PFSK-1 (cell line): ENCODE data around the gene KLHL42.

Experiments
- FOXP2 ChIP-seq: optimal IDR thresholded peaks from 2 replicates; pipeline ENCODE3; 2011; ENCODE audit warnings: borderline replicate concordance, control low read depth, inconsistent platforms; ENCODE audit not compliant: insufficient read depth; ENCODE audit errors: extremely low read length, extremely low read depth
- POLR2AphosphoS5 ChIP-seq: IDR thresholded peaks from 2 replicates; pipeline ENCODE4 v1.6.1; 2012; ENCODE audit warnings: low read depth, mild to moderate bottlenecking, control low read depth, low read length, moderate library complexity
- SIN3A ChIP-seq: IDR thresholded peaks from 2 replicates; pipeline ENCODE4 v1.6.1; 2012; ENCODE audit warnings: mild to moderate bottlenecking, low read length, moderate library complexity, borderline replicate concordance; ENCODE audit not compliant: insufficient read depth
- TAF1 ChIP-seq: IDR thresholded peaks from 2 replicates; pipeline ENCODE4 v1.6.1; 2012; ENCODE audit warnings: low read length, control low read depth, borderline replicate concordance; ENCODE audit not compliant: insufficient read depth
- TF ChIP-seq, protein P1 (sequence below), 2 experiments: IDR thresholded peaks; 2 replicates each; pipeline versions ENCODE4 v1.6.1 to v1.8.0; 2011 to 2012; ENCODE audit warnings: low read depth in 2 of 2, low read length in 2 of 2, control low read depth in 1 of 2, inconsistent platforms in 1 of 2, mild to moderate bottlenecking in 1 of 2, moderate library complexity in 1 of 2; ENCODE audit not compliant: insufficient read depth in 1 of 2

Gene KLHL42

DNA sequence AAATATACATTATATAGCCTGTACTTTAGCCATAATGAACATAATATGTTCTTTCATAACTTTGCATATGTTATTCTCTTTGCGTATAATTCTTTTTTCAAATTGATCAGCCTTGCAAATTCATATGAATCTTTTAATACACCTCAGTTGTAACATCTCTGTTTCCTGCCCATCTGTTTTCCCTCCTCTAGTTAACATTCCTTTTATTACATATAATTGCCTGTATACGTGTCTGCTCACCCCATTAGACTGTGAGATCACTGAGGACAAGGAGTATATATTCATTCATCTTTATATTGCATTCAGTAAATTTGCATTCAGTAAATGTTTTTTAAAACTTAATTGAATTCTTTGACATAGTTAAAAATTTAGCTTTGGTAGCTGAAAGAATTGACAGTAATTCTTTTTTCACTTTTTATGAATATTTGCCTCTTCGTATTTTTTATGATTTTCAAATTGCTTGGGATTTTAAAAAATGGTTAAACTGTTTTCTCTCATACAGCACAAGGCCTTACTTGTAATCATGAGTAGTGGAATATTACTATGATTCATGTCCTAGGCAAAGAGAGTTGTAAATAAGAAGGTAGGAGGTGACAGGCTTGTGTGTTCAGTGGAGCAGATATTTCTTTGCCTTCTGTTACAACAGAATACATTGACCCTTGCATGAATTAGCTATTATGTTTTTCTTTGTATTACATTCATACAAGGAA lies 32.8 kb upstream of the KLHL42 start:
- no peak for TF ChIP-seq TAF1
- TF ChIP-seq, protein P1, sequence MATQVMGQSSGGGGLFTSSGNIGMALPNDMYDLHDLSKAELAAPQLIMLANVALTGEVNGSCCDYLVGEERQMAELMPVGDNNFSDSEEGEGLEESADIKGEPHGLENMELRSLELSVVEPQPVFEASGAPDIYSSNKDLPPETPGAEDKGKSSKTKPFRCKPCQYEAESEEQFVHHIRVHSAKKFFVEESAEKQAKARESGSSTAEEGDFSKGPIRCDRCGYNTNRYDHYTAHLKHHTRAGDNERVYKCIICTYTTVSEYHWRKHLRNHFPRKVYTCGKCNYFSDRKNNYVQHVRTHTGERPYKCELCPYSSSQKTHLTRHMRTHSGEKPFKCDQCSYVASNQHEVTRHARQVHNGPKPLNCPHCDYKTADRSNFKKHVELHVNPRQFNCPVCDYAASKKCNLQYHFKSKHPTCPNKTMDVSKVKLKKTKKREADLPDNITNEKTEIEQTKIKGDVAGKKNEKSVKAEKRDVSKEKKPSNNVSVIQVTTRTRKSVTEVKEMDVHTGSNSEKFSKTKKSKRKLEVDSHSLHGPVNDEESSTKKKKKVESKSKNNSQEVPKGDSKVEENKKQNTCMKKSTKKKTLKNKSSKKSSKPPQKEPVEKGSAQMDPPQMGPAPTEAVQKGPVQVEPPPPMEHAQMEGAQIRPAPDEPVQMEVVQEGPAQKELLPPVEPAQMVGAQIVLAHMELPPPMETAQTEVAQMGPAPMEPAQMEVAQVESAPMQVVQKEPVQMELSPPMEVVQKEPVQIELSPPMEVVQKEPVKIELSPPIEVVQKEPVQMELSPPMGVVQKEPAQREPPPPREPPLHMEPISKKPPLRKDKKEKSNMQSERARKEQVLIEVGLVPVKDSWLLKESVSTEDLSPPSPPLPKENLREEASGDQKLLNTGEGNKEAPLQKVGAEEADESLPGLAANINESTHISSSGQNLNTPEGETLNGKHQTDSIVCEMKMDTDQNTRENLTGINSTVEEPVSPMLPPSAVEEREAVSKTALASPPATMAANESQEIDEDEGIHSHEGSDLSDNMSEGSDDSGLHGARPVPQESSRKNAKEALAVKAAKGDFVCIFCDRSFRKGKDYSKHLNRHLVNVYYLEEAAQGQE (IDR thresholded peaks at IDR 0.05; ENCODE audit: insufficient read depth in 1 of 2, low read depth in 2 of 2, low read length in 2 of 2): no peak
- TF ChIP-seq SIN3A: no peak
- TF ChIP-seq FOXP2: no peak
- TF ChIP-seq POLR2AphosphoS5: no peak

DNA sequence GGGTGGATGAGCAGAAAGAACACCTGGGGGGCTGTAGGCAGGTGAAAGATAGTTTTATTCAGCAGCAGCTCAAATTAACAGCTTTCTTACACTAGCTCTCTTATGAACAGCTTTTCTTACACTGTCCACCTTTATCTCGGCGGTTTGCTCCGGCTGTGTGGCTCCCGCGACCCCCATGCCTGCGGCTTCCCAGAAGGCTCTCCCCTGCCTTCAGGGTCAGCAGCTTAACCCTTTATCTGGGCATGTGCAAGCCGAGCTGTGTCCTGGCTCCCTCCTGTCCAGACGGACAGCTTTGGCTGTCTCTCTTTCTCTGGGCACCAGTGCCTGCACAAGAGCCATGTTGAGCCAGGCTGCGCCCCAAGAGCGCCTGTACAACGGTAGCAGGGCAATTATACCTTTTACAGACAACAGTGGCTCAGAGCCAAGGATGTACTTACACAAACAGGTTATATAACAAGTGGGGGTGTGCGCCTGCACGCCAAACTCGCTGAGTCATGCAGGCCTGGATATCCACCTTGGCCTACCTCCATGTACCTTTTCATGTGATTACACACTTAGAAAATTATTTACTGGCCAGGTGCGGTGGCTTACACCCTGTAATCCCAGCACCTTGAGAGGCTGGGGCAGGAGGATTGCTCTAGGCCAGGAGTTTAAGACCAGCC lies 28.5 kb upstream of the KLHL42 start:
- TF ChIP-seq, protein P1 (IDR thresholded peaks at IDR 0.05; ENCODE audit: insufficient read depth in 1 of 2, low read depth in 2 of 2, low read length in 2 of 2): no peak
- TF ChIP-seq POLR2AphosphoS5: no peak
- TF ChIP-seq TAF1: no peak
- no peak for TF ChIP-seq FOXP2
- no peak for TF ChIP-seq SIN3A

DNA sequence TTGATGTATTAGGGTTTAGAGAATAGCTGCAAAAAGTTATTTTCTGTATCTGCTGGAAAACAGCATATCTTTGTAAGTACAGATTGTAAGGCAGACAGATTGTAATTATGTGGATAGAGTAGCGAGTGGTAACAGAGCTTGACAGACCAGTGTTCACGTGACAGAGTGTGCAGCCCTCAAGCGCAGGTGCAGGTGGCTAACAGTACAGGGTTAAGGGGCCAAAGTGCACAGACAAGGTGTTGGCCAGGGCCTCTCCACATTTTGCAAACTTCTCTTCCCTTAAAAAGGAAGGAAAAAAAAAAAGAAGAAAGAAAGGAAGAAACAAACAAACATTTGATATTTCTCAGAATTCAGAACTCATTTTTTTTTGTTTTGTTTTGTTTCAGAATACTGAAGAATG lies 25.2 kb upstream of the KLHL42 start:
- no peak for TF ChIP-seq POLR2AphosphoS5

DNA sequence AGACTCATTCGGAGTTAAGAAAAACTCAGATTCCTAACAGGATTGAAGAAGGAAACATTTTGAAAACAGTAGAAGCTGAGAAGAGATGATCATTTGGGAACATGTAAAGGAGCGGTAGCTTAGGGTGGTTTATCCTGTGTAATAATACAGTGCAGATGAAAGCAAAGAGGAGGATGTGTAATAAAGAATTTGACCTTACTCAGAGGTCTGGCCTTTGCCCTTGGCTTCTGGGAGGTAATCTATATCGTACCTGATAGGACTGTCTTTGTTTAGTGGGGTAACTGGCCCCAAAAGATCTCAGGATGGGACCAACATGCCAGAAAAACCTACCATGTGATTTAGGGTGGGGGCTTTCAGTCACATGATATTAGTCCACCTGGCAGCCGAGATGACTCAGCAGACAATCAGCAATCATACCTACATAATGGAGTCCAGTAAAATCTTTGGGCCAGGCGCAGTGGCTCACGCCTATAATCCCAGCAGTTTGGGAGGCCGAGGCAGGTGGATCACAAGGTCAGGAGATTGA lies 23.3 kb upstream of the KLHL42 start:
- TF ChIP-seq POLR2AphosphoS5 (no peak), TAF1 (no peak), FOXP2 (no peak), SIN3A (no peak)
- TF ChIP-seq, protein P1 (IDR thresholded peaks at IDR 0.05; ENCODE audit: insufficient read depth in 1 of 2, low read depth in 2 of 2, low read length in 2 of 2): no peak

DNA sequence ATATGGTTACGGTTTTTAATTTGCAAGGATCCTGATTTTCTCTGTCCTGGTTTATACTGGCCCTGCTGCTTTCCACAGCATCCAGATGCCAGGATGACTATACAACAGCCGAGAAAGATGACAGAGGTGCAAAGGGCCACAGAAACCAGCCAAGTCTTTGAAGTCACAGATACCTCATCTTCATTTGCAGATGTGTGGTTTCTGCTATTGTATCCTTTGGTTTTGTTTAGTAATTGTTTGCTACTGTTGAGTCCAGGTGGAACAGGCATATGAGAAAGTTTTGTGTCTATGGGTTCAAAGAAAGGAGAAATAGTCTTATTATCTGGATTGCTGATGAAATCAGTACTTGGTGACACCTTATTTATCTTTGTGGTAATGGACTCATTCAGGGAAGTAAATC lies 17.3 kb upstream of the KLHL42 start:
- TF ChIP-seq TAF1 (no peak), POLR2AphosphoS5 (no peak), SIN3A (no peak), FOXP2 (no peak)
- TF ChIP-seq, protein P1 (IDR thresholded peaks at IDR 0.05; ENCODE audit: insufficient read depth in 1 of 2, low read depth in 2 of 2, low read length in 2 of 2): no peak
